H9 (cell line): ENCODE data around the gene DBNL. TPM values are rescaled to one million over a fixed set of nuclear protein-coding genes. Genes with fewer than 3 reads are reported as not detected.

Source experiments
- DNase-seq: peaks from one replicate; pipeline ENCODE4 v3.0.0-alpha.2; 2017
- H2AFZ ChIP-seq: one replicate; pipeline ENCODE4 v1.6.1; 2013; ENCODE audit warnings: mild to moderate bottlenecking, low read length, control low read depth, moderate library complexity
- H2AK5ac ChIP-seq: 2 replicates; pipeline ENCODE4 v1.6.1; 2013; ENCODE audit warnings: low read length, control low read depth, mixed read lengths; ENCODE audit not compliant: insufficient read length
- H2BK120ac ChIP-seq: one replicate; pipeline ENCODE4 v1.6.1; 2013; ENCODE audit warnings: low read depth, mild to moderate bottlenecking, low read length, control low read depth, inconsistent platforms; ENCODE audit not compliant: poor library complexity, severe bottlenecking
- H2BK12ac ChIP-seq: 2 replicates; pipeline ENCODE4 v1.6.1; 2013; ENCODE audit warnings: low read length, control low read depth, mixed read lengths, low read depth; ENCODE audit not compliant: insufficient read length
- H2BK15ac ChIP-seq: 2 replicates; pipeline ENCODE4 v1.6.1; 2013; ENCODE audit warnings: low read depth, low read length, control low read depth
- H2BK20ac ChIP-seq: one replicate; pipeline ENCODE4 v1.6.1; 2013; ENCODE audit warnings: low read depth, mild to moderate bottlenecking, low read length, control low read depth, inconsistent platforms; ENCODE audit not compliant: poor library complexity, severe bottlenecking
- H2BK5ac ChIP-seq: 2 replicates; pipeline ENCODE4 v1.6.1; 2013; ENCODE audit warnings: low read length, control low read depth, mixed read lengths; ENCODE audit not compliant: insufficient read length
- H3K14ac ChIP-seq: 2 replicates; pipeline ENCODE4 v1.6.1; 2013; ENCODE audit warnings: low read length, control low read depth; ENCODE audit not compliant: insufficient read depth
- H3K18ac ChIP-seq: 2 replicates; pipeline ENCODE4 v1.6.1; 2013; ENCODE audit warnings: low read depth, mild to moderate bottlenecking, mixed read lengths, low read length, control low read depth; ENCODE audit not compliant: insufficient read length
- H3K23ac ChIP-seq: 2 replicates; pipeline ENCODE4 v1.6.1; 2013; ENCODE audit warnings: low read length, control low read depth, mixed read lengths, low read depth; ENCODE audit not compliant: insufficient read length
- H3K23me2 ChIP-seq: 2 replicates; pipeline ENCODE4 v1.6.1; 2013; ENCODE audit warnings: low read depth, mild to moderate bottlenecking, mixed read lengths, low read length, control low read depth; ENCODE audit not compliant: insufficient read length, poor library complexity, severe bottlenecking
- H3K27ac ChIP-seq: 2 replicates; pipeline ENCODE4 v1.5.1; 2013; ENCODE audit warnings: low read length, control low read depth, mixed read lengths, low read depth; ENCODE audit not compliant: insufficient read length
- H3K27me3 ChIP-seq: 2 replicates; pipeline ENCODE4 v1.6.1; 2013; ENCODE audit warnings: low read length, control low read depth, inconsistent platforms; ENCODE audit not compliant: insufficient read depth
- H3K4ac ChIP-seq: 2 replicates; pipeline ENCODE4 v1.6.1; 2013; ENCODE audit warnings: low read depth, mild to moderate bottlenecking, control low read depth, inconsistent platforms, low read length, moderate library complexity
- H3K4me1 ChIP-seq: 2 replicates; pipeline ENCODE4 v1.6.1; 2013; ENCODE audit warnings: low read length, control low read depth, inconsistent platforms; ENCODE audit not compliant: insufficient read depth
- H3K4me2 ChIP-seq: 2 replicates; pipeline ENCODE4 v1.6.1; 2013; ENCODE audit warnings: low read length, control low read depth, mixed read lengths; ENCODE audit not compliant: insufficient read length, insufficient read depth
- H3K56ac ChIP-seq: 2 replicates; pipeline ENCODE4 v1.6.1; 2013; ENCODE audit warnings: low read depth, mild to moderate bottlenecking, mixed read lengths, low read length, control low read depth; ENCODE audit not compliant: insufficient read length
- H3K79me1 ChIP-seq: 2 replicates; pipeline ENCODE4 v1.6.1; 2013; ENCODE audit warnings: low read depth, mild to moderate bottlenecking, moderate library complexity, low read length, control low read depth, inconsistent platforms; ENCODE audit not compliant: insufficient read depth, poor library complexity, severe bottlenecking
- H3K79me2 ChIP-seq: 2 replicates; pipeline ENCODE4 v1.6.1; 2013; ENCODE audit warnings: low read length, control low read depth, inconsistent platforms; ENCODE audit not compliant: insufficient read depth
- H3K9ac ChIP-seq: 2 replicates; pipeline ENCODE4 v1.6.1; 2013; ENCODE audit warnings: low read length, control low read depth, mixed read lengths; ENCODE audit not compliant: insufficient read length; ENCODE audit errors: extremely low read depth
- H3K9me3 ChIP-seq: one replicate; pipeline ENCODE4 v1.6.1; 2013; ENCODE audit warnings: low read depth, low read length, inconsistent platforms; ENCODE audit not compliant: control insufficient read depth
- H3T11ph ChIP-seq: one replicate; pipeline ENCODE4 v1.6.1; 2013; ENCODE audit warnings: mild to moderate bottlenecking, low read length, control low read depth, inconsistent platforms
- H4K20me1 ChIP-seq: one replicate; pipeline ENCODE4 v1.6.1; 2013; ENCODE audit not compliant: control insufficient read depth, insufficient read length, insufficient read depth
- H4K5ac ChIP-seq: 2 replicates; pipeline ENCODE4 v1.6.1; 2013; ENCODE audit warnings: low read depth, mild to moderate bottlenecking, mixed read lengths, low read length, control low read depth; ENCODE audit not compliant: insufficient read length
- H4K8ac ChIP-seq: replicated peaks from 2 replicates; pipeline ENCODE4 v1.6.1; 2013; ENCODE audit warnings: low read length, control low read depth, mixed read lengths, low read depth; ENCODE audit not compliant: insufficient read length
- H4K91ac ChIP-seq: 2 replicates; pipeline ENCODE4 v1.6.1; 2013; ENCODE audit warnings: low read depth, mild to moderate bottlenecking, moderate library complexity, mixed read lengths, low read length, control low read depth; ENCODE audit not compliant: insufficient read length
- H3K27ac Mint-ChIP-seq, 3 experiments: 2 replicates in 2 of 3; 3 replicates in 1 of 3; pipeline ENCODE4 v1.8.0; 2020 to 2021; ENCODE audit warnings: mixed read lengths in 3 of 3, mild to moderate bottlenecking in 1 of 3, moderate library complexity in 1 of 3
- H3K27me3 Mint-ChIP-seq: 2 replicates; pipeline ENCODE4 v1.8.0; 2021; ENCODE audit warnings: low read depth, mild to moderate bottlenecking, moderate library complexity, mixed read lengths
- H3K36me3 Mint-ChIP-seq, 3 experiments: 2 replicates in 2 of 3; 3 replicates in 1 of 3; pipeline ENCODE4 v1.8.0; 2020 to 2021; ENCODE audit warnings: low read depth in 3 of 3, mixed read lengths in 3 of 3; ENCODE audit not compliant: insufficient read depth in 1 of 3
- H3K4me1 Mint-ChIP-seq, 2 experiments: 2 replicates each; pipeline ENCODE4 v1.8.0; 2020; ENCODE audit warnings: mixed read lengths in 2 of 2
- H3K4me3 Mint-ChIP-seq, 2 experiments: 2 replicates in 1 of 2; 3 replicates in 1 of 2; pipeline ENCODE4 v1.8.0; 2020 to 2021; ENCODE audit warnings: mild to moderate bottlenecking in 2 of 2, mixed read lengths in 2 of 2, moderate library complexity in 1 of 2
- H3K9me3 Mint-ChIP-seq, 2 experiments: 2 replicates in 1 of 2; 3 replicates in 1 of 2; pipeline ENCODE4 v1.8.0; 2020; ENCODE audit warnings: mild to moderate bottlenecking in 2 of 2, mixed read lengths in 2 of 2, moderate library complexity in 1 of 2
- WGBS: extraction: QIAGEN DNeasy Blood & Tissue Kit; methylation state at CpG from one replicate; pipeline ENCODE4 v1.1.7; 2013; ENCODE audit warnings: missing lambda C conversion rate, low lambda C conversion rate, mixed read lengths; ENCODE audit not compliant: insufficient read length; ENCODE audit errors: extremely low coverage; 5-methylcytosine and 5-hydroxymethylcytosine counted together
- total RNA-seq: library from RNA; stranded (reverse); gene quantifications from 2 replicates; pipeline ENCODE4 v1.2.1, GENCODE V29; 2021
- TF ChIP-seq, protein P1 (sequence below): fragments of 200-600 bp; sonication (generic); conservative IDR thresholded peaks from 3 replicates; pipeline ENCODE4 v1.8.0; 2021; ENCODE audit warnings: antibody characterized with exemption, mild to moderate bottlenecking

DBNL gene
- total RNA-seq, 1 experiment from 2014 or later: 51.3 TPM

- Histone ChIP-seq H2AFZ (no peak overlapping the region), H3K4me1 (peaks cover 10% of the 10 kb centered on the region; the same call in 1 of the 2 replicates), H3K27me3 (no peaks in the 10 kb centered on the region), H3K27ac (no peak overlapping the region), H2BK120ac (no peak overlapping the region), H3K79me2 (no peaks in the 10 kb centered on the region), H2BK20ac (no peak overlapping the region), H3K9me3 (no peaks in the 10 kb centered on the region), H3K23ac (no peak overlapping the region), H4K20me1 (no peaks in the 10 kb centered on the region), H3K4ac (no peak overlapping the region), H4K91ac (no peak overlapping the region), H2AK5ac (no peak overlapping the region), H3K79me1 (no peaks in the 10 kb centered on the region), H3T11ph (no peak overlapping the region), H2BK5ac (no peak overlapping the region), H4K8ac (no peak overlapping the region), H3K14ac (no peak overlapping the region), H4K5ac (no peak overlapping the region), H3K56ac (no peak overlapping the region), H2BK15ac (no peak overlapping the region), H3K9ac (no peak overlapping the region), H3K4me2 (no peak overlapping the region), H3K18ac (no peak overlapping the region), H3K23me2 (no peaks in the 10 kb centered on the region), H2BK12ac (no peak overlapping the region)
- no CpG with 5 or more reads among the region's 6 CpGs for WGBS
- Mint-ChIP-seq H3K27ac (peak overlapping the region in 1 of 3 experiments; percentile 78; a peak in 1 of 7 replicates), H3K27me3 (peaks cover 37% of the 10 kb centered on the region), H3K9me3 (no peaks in the 10 kb centered on the region), H3K36me3 (peaks cover 0 to 7% (median 0%) of the 10 kb centered on the region in 3 experiments; a peak in 5 of 7 replicates), H3K4me1 (peaks cover 33 to 36% of the 10 kb centered on the region in 2 experiments), H3K4me3 (0 out of 5 replicates have a peak overlapping the region, but pooled peaks of 1 of the 2 experiments have one; percentile 23)
- TF ChIP-seq, protein P1, sequence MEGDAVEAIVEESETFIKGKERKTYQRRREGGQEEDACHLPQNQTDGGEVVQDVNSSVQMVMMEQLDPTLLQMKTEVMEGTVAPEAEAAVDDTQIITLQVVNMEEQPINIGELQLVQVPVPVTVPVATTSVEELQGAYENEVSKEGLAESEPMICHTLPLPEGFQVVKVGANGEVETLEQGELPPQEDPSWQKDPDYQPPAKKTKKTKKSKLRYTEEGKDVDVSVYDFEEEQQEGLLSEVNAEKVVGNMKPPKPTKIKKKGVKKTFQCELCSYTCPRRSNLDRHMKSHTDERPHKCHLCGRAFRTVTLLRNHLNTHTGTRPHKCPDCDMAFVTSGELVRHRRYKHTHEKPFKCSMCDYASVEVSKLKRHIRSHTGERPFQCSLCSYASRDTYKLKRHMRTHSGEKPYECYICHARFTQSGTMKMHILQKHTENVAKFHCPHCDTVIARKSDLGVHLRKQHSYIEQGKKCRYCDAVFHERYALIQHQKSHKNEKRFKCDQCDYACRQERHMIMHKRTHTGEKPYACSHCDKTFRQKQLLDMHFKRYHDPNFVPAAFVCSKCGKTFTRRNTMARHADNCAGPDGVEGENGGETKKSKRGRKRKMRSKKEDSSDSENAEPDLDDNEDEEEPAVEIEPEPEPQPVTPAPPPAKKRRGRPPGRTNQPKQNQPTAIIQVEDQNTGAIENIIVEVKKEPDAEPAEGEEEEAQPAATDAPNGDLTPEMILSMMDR: no peak
- peak; percentile 29 for DNase-seq
Measured at GRCh38 chr7:44066111-44066460, 21.6 kb downstream of the DBNL start.
